WERI-Rb-1 (cell line): ENCODE measurements around the gene C7orf25.

Source experiments
- DNase-seq: peaks from one replicate; pipeline ENCODE4 v3.0.0-alpha.2; 2020
- H3K27ac ChIP-seq: fragments of 250-450 bp; sonication (Bioruptor Pico); 2 replicates; pipeline ENCODE4 v1.5.1; 2020; ENCODE audit warnings: mild to moderate bottlenecking, moderate library complexity
- H3K27me3 ChIP-seq: fragments of 250-450 bp; sonication (Bioruptor Pico); 2 replicates; pipeline ENCODE4 v1.5.1; 2021; ENCODE audit warnings: mild to moderate bottlenecking, low read depth, moderate library complexity; ENCODE audit not compliant: insufficient read depth, severe bottlenecking
- H3K36me3 ChIP-seq: fragments of 250-450 bp; sonication (Bioruptor Pico); 2 replicates; pipeline ENCODE4 v1.5.1; 2020; ENCODE audit warnings: mild to moderate bottlenecking, moderate library complexity
- H3K4me3 ChIP-seq: 2 replicates; pipeline ENCODE4 v1.5.1; 2011; ENCODE audit warnings: low read depth, mild to moderate bottlenecking, control low read depth, low read length
- H3K9me3 ChIP-seq: fragments of 250-450 bp; sonication (Bioruptor Pico); 2 replicates; pipeline ENCODE4 v1.5.1; 2021; ENCODE audit warnings: mild to moderate bottlenecking, moderate library complexity; ENCODE audit not compliant: severe bottlenecking
- TF ChIP-seq, protein P1 (sequence below): IDR thresholded peaks from 2 replicates; pipeline ENCODE4 v1.5.1; 2011; ENCODE audit warnings: low read depth, mild to moderate bottlenecking, control low read depth, inconsistent platforms, low read length

C7orf25 gene

DNA sequence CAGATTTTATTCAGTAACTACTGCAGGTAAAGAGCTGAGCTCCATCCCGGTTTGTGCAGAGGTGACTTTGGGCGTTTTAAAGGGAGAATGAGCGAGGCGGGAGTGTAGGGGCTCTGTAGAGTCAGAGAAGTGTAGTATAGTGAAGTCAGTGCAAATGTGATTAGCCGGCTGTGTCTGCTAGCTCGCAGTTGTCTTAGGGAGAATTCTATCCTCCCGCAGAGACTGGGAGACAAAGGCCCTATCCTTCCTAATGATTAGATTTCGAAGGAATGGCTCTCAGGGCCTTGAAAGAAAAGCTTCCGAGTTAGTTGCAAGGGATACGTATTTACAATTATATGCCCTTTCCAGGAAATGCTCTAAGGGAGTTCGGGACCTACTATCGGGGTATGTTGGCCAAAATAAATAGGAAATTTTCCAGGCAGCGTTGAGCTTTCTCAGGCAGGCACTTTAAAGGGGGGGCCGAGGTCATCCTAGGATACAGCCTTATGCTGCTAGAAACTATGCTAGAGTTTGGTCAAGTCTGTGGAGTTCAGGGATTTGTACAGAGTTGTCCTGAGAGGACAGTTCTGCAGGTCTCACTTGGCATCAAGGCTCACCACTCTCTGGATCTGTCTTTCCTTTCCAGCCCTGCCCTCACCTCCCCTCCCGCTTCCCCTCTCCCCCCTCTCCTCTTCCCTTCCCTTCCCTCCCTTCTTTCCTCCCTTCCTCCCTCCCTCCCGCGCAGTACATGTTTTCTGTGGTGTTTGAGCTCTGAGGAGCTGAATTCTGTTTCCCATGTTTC is 21.1 kb upstream of the C7orf25 start:
- TF ChIP-seq, protein P1, sequence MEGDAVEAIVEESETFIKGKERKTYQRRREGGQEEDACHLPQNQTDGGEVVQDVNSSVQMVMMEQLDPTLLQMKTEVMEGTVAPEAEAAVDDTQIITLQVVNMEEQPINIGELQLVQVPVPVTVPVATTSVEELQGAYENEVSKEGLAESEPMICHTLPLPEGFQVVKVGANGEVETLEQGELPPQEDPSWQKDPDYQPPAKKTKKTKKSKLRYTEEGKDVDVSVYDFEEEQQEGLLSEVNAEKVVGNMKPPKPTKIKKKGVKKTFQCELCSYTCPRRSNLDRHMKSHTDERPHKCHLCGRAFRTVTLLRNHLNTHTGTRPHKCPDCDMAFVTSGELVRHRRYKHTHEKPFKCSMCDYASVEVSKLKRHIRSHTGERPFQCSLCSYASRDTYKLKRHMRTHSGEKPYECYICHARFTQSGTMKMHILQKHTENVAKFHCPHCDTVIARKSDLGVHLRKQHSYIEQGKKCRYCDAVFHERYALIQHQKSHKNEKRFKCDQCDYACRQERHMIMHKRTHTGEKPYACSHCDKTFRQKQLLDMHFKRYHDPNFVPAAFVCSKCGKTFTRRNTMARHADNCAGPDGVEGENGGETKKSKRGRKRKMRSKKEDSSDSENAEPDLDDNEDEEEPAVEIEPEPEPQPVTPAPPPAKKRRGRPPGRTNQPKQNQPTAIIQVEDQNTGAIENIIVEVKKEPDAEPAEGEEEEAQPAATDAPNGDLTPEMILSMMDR = no peak
- Histone ChIP-seq H3K36me3 (peaks cover 22% of the 10 kb centered on the region), H3K4me3 (peak overlapping the region; percentile 96), H3K27me3 (no peaks in the 10 kb centered on the region), H3K27ac (peak overlapping the region; percentile 69), H3K9me3 (no peaks in the 10 kb centered on the region)
- DNase-seq = peak; percentile 20

DNA sequence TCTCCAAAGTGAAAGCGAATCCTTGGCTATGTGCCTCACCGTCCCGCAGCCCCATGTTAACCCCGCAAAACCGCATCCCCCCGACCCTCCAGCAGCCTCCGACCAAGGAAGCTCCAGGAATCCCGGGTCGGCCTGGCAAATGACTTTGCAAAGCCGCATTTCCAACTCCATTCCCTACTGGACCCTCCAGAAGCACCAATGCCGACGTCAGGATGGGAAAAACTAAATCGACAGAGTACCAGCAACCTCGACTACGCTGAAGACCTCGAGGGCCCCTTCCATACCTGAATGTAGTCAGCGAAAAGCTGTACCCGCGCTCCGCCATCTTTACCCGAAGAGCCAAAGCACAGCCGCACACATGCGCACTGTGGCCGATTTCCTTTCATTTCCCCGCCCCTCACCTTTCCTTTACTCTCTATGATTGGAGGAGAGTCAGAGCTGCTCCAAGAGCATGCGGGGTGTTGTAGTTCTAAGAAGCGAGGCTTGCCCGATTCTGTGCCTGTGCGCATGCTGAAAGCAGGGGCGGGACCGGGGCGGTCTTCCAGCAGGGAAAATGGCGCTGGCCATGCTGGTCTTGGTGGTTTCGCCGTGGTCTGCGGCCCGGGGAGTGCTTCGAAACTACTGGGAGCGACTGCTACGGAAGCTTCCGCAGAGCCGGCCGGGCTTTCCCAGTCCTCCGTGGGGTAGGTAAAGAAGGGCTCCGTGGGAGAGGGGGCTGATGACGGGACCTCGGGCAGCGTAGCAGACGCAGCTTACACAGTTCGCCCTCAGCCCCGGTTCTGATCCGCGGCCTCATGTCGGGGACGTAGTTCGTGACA is 20.2 kb upstream of the C7orf25 start, which contains the start of the genes MRPL32 and PSMA2:
Gene MRPL32, plus strand, starts transcription at position 543 of the 818 bp plus-strand sequence. Its CDS starts 11 bp downstream, at position 554.
Gene PSMA2, minus strand, starts transcription at position 341 of the 818 bp plus-strand sequence. Its CDS starts 16 bp downstream, at position 325.
- TF ChIP-seq, protein P1 = no peak
- Histone ChIP-seq H3K27me3 (no peaks in the 10 kb centered on the region), H3K36me3 (peaks cover 26% of the 10 kb centered on the region), H3K4me3 (peak within 1 kb of the TSS; percentile 96), H3K27ac (peak within 1 kb of the TSS; percentile 84), H3K9me3 (no peaks in the 10 kb centered on the region)
- DNase-seq = peak; percentile 96

DNA sequence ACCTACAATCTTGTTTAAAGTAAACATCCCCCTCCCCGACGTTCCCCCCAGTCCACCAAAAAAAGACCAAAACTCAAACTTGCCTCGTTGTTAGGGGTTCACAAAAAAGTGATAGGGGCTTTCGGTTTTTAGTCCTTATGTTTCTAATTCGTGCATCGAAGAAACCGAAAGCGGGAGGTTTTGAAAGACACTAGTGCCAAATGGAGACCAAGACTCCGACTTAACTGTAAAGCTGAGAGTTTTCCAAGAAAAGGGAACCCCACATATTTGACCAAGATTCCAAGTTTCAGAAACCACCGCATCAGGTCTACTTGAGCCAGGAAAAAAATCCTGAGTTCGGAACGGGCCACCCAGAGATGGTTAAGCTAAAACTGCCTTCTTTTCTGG is 19.6 kb upstream of the C7orf25 start:
- Histone ChIP-seq H3K36me3 (peaks cover 28% of the 10 kb centered on the region), H3K4me3 (peak overlapping the region; percentile 96), H3K27me3 (no peaks in the 10 kb centered on the region), H3K9me3 (no peaks in the 10 kb centered on the region), H3K27ac (peak overlapping the region; percentile 84)
- no peak for DNase-seq
- TF ChIP-seq, protein P1 = no peak

DNA sequence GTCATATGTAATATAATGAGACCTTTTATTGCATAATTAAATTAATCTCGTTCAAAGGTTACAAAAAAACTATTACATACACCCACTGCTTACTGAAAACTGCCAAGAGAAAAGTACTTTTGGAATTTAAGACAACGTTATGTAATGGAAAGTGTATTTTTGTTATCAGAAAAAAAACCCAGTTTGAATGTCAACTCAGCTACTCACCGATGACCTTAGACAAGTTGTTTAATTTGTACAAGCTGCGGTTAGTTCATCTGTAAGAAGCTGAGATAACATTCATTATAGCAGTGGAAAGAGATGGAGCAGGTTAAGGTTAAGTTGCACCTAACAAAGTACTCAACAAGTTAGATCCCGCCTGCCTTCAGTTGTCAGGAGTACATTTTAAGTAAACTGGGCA is 19.0 kb upstream of the C7orf25 start:
- Histone ChIP-seq H3K27ac (no peak overlapping the region), H3K9me3 (no peaks in the 10 kb centered on the region), H3K4me3 (peak overlapping the region; percentile 96), H3K36me3 (peaks cover 30% of the 10 kb centered on the region), H3K27me3 (no peaks in the 10 kb centered on the region)
- TF ChIP-seq, protein P1 = no peak
- no peak for DNase-seq

DNA sequence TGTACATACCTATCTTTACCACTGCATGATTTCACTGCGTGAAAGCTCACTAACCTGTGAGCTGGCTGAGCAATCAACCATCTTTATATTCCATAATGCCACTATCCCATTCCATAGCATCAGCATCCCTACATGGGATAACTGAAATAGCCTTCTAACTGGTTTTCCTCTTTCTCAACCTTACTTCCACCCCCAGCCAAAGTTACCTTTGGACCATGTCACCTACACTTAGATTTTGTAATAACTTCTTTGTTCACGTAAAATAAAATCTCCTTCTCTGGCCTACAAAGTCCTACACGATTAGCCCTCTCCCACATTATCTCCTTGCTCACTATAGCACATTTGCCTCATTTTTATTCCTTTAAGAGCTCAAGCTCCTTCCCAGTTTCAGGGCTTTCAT is 17.6 kb upstream of the C7orf25 start:
- Histone ChIP-seq H3K36me3 (peaks cover 34% of the 10 kb centered on the region), H3K4me3 (no peak overlapping the region)

More for the DNA sequence above, 17.6 kb upstream of the C7orf25 start:
- TF ChIP-seq, protein P1 = no peak
- Histone ChIP-seq H3K27ac (no peak overlapping the region), H3K27me3 (no peaks in the 10 kb centered on the region), H3K9me3 (no peaks in the 10 kb centered on the region)
- no peak for DNase-seq
